ENCODE results near the gene CHAF1B. TPM values are rescaled to one million over a fixed set of nuclear protein-coding genes. Genes with fewer than 3 reads are reported as not detected.

CHAF1B gene
- total RNA-seq, 4 donors from 2014 or later: 1.2 to 3.9 (median 2.6) TPM

DNA sequence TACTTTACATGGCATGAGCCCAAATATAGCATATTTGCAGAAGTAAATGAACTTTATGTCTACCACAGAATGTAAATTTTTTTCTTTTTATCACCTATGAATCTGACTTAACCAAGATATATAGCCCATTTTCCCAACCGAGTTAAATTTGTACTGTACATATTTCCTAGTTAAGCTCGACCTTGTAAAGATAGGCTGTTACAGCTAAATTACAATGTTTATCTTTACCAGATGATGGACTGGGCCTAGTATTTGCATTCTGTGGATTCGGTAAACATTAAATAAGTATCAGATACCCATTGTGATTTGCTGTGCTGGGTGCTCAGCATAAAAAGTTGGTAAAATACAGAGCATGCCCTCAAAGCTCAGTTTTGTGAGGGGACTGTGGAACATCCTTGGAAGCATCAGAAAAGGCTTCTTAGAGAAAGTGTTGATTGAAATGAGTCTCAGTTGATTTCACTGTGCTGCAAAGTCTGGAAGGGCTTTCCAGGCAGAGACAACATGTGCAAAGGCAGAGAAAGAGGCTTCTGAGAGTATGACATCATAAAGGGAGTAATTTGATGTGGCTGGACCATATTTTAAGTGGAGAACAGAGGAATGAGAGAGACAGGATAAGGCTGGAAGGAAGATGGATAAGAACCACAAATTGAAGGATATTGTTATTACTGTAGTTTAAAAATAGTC lies 37.8 kb upstream of the CHAF1B start:
- no peak for DNase-seq (ENCODE audit: low spot score in 2 of 2)
- H3K27ac ChIP-seq: no peak overlapping the region
- no peak for TF ChIP-seq POLR2A (IDR thresholded peaks at IDR 0.05)
- TF ChIP-seq POLR2AphosphoS5 (IDR thresholded peaks at IDR 0.05): no peak
- TF ChIP-seq, protein P1, sequence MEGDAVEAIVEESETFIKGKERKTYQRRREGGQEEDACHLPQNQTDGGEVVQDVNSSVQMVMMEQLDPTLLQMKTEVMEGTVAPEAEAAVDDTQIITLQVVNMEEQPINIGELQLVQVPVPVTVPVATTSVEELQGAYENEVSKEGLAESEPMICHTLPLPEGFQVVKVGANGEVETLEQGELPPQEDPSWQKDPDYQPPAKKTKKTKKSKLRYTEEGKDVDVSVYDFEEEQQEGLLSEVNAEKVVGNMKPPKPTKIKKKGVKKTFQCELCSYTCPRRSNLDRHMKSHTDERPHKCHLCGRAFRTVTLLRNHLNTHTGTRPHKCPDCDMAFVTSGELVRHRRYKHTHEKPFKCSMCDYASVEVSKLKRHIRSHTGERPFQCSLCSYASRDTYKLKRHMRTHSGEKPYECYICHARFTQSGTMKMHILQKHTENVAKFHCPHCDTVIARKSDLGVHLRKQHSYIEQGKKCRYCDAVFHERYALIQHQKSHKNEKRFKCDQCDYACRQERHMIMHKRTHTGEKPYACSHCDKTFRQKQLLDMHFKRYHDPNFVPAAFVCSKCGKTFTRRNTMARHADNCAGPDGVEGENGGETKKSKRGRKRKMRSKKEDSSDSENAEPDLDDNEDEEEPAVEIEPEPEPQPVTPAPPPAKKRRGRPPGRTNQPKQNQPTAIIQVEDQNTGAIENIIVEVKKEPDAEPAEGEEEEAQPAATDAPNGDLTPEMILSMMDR (IDR thresholded peaks at IDR 0.05): no peak
- TF ChIP-seq EP300 (IDR thresholded peaks at IDR 0.05): no peak
- no peaks in the 10 kb centered on the region for H3K4me1 ChIP-seq
- 71% methylated on average over 3 of the region's 3 CpGs for WGBS
- H3K9me3 ChIP-seq: no peaks in the 10 kb centered on the region
- H3K36me3 ChIP-seq: peaks cover 85% of the 10 kb centered on the region
- no peaks in the 10 kb centered on the region for H3K27me3 ChIP-seq
- no peak overlapping the region for H3K4me3 ChIP-seq

DNA sequence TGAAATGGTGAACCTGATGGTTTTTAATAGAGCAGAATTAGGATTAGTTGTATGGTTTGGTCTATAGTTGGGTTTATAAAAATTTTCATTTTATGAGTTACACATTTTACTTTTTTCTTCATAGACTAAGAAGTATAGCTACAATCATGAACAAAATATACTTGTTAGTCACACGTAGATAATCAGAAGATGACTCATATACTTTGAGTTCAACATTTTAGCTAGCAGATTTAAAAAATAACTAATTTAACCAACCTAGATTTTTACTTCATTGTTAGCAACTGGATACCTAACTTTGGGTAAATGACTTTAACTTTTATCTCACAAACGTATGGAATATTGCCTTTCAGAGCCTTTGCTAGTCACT lies 37.2 kb upstream of the CHAF1B start:
- no peaks in the 10 kb centered on the region for H3K9me3 ChIP-seq
- H3K4me1 ChIP-seq: no peaks in the 10 kb centered on the region
- H3K27me3 ChIP-seq: no peaks in the 10 kb centered on the region
- 79% methylated on average over 2 of the region's 2 CpGs for WGBS
- DNase-seq (ENCODE audit: low spot score in 2 of 2): no peak
- peaks cover 85% of the 10 kb centered on the region for H3K36me3 ChIP-seq
- no peak overlapping the region for H3K4me3 ChIP-seq
- H3K27ac ChIP-seq: no peak overlapping the region
- no peak for TF ChIP-seq EP300 (IDR thresholded peaks at IDR 0.05)
- TF ChIP-seq POLR2A (IDR thresholded peaks at IDR 0.05): no peak
- TF ChIP-seq, protein P1 (IDR thresholded peaks at IDR 0.05): no peak
- TF ChIP-seq POLR2AphosphoS5 (IDR thresholded peaks at IDR 0.05): no peak

DNA sequence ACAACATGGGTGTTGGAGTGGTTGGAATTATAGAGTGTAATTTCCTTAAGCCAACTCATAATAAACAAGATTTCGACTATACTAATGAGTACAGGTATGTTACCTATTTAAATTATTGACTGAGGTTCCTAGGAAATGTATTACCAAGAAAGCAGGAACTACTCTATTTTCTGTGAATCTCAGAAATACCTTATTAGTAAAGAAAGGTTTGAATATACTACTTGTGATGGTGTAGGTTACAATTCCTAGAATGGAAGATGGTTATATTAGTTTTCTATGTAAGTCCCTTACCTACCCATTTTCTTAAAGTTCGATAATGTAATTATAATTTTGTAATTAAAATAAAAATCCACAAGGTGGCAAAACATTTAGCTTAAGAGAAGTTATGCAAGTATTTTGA lies 35.9 kb upstream of the CHAF1B start:
- Histone ChIP-seq H3K9me3 (no peaks in the 10 kb centered on the region), H3K27me3 (no peaks in the 10 kb centered on the region), H3K36me3 (peaks cover 82% of the 10 kb centered on the region), H3K27ac (no peak overlapping the region), H3K4me1 (no peaks in the 10 kb centered on the region), H3K4me3 (no peak overlapping the region)
- WGBS: 93% methylated on average over 2 of the region's 2 CpGs
- no peak for DNase-seq (ENCODE audit: low spot score in 2 of 2)
- TF ChIP-seq, protein P1 (IDR thresholded peaks at IDR 0.05): no peak
- TF ChIP-seq POLR2AphosphoS5 (IDR thresholded peaks at IDR 0.05) (no peak), POLR2A (IDR thresholded peaks at IDR 0.05) (no peak), EP300 (IDR thresholded peaks at IDR 0.05) (no peak)

GRCh38 chr21:36350282-36350910 lies 34.8 kb upstream of the CHAF1B start:
- no peaks in the 10 kb centered on the region for H3K27me3 ChIP-seq
- H3K4me3 ChIP-seq: no peak overlapping the region
- TF ChIP-seq, protein P1 (IDR thresholded peaks at IDR 0.05): no peak
- TF ChIP-seq POLR2AphosphoS5 (IDR thresholded peaks at IDR 0.05) (no peak), EP300 (IDR thresholded peaks at IDR 0.05) (no peak), POLR2A (IDR thresholded peaks at IDR 0.05) (no peak)
- H3K27ac ChIP-seq: no peak overlapping the region
- H3K36me3 ChIP-seq: peaks cover 76% of the 10 kb centered on the region
- DNase-seq (ENCODE audit: low spot score in 2 of 2): no peak
- no peaks in the 10 kb centered on the region for H3K4me1 ChIP-seq
- no peaks in the 10 kb centered on the region for H3K9me3 ChIP-seq
- WGBS: 91% methylated on average over 11 of the region's 11 CpGs

GRCh38 chr21:36354918-36355680 lies 30.1 kb upstream of the CHAF1B start:
- 94% methylated on average over 5 of the region's 5 CpGs for WGBS

More at GRCh38 chr21:36354918-36355680, 30.1 kb upstream of the CHAF1B start:
- Histone ChIP-seq H3K4me3 (no peak overlapping the region), H3K36me3 (peaks cover 72% of the 10 kb centered on the region), H3K27me3 (no peaks in the 10 kb centered on the region), H3K9me3 (no peaks in the 10 kb centered on the region), H3K4me1 (no peaks in the 10 kb centered on the region), H3K27ac (no peak overlapping the region)
- TF ChIP-seq EP300 (IDR thresholded peaks at IDR 0.05) (no peak), POLR2A (IDR thresholded peaks at IDR 0.05) (no peak), POLR2AphosphoS5 (IDR thresholded peaks at IDR 0.05) (no peak)
- TF ChIP-seq, protein P1 (IDR thresholded peaks at IDR 0.05): no peak
- no peak for DNase-seq (ENCODE audit: low spot score in 2 of 2)

Data from suprapubic skin (tissue), 4 donors.